SK-MEL-5 (cell line): ENCODE data around the gene SPRING1. TPM values are rescaled to one million over a fixed set of nuclear protein-coding genes. Genes with fewer than 3 reads are reported as not detected.

Experiments used
- DNase-seq: peaks from one replicate; pipeline ENCODE4 v3.0.0-alpha.2; 2016; ENCODE audit warnings: low read depth, low spot score
- in situ Hi-C: cut with HindIII; loops from 2 replicates; pipeline ENCODE4 v1.10.0; 2016; ENCODE audit warnings: low sequenced_read_pairs, high pct_unique_total_duplicates, low pct_unique_long_range_greater_than_20kb
- small RNA-seq, 2 experiments: library from RNA; depleted of rRNA; stranded (forward); fragments of <200 nt; gene quantifications; one replicate each; pipeline ENCODE3, GENCODE V24; 2014
- total RNA-seq: library from RNA; depleted of rRNA; stranded (reverse); fragments of >200 nt; shearing (Covaris generic); gene quantifications from 2 replicates; pipeline ENCODE4 v1.2.3, GENCODE V29; 2014; rRNA removed

Gene SPRING1
- total RNA-seq, 1 experiment from 2014 or later: 60.6 TPM

- no peak for DNase-seq
- in situ Hi-C loops: no loop called here
These were observed 43.0 kb downstream of the SPRING1 start for GRCh38 chr12:116694653-116695463.

- in situ Hi-C loops: no loop called here
- DNase-seq: no peak
These were observed 44.3 kb downstream of the SPRING1 start for GRCh38 chr12:116693286-116694227.

- no peak for DNase-seq
- in situ Hi-C loops: no loop called here
These were observed 45.3 kb downstream of the SPRING1 start for GRCh38 chr12:116692605-116693004.

GRCh38 chr12:116691636-116692035 lies 46.2 kb downstream of the SPRING1 start:
- in situ Hi-C loops: no loop called here
- DNase-seq: no peak

GRCh38 chr12:116691205-116691604 lies 46.7 kb downstream of the SPRING1 start:
- no peak for DNase-seq
- in situ Hi-C loops: no loop called here

GRCh38 chr12:116689979-116690744 lies 47.7 kb downstream of the SPRING1 start:
- DNase-seq: no peak
- in situ Hi-C loops: no loop called here

- DNase-seq: no peak
- in situ Hi-C loops: no loop called here
These were observed 48.3 kb downstream of the SPRING1 start for GRCh38 chr12:116689521-116689920.

Small RNAs within 50 kb of the gene (small RNA-seq; reads per million reads assigned to genes)
- gene RNU6-558P: 0 reads per million in 2 experiments

Other genes with a start within 250 kb of the SPRING1 start
- not detected in 2 replicates for gene MAP1LC3B2, start 178.7 kb downstream of the SPRING1 start, total RNA-seq
- 2.3 and 3.3 TPM in 2 replicates for gene RNFT2, start 246 bp upstream of the SPRING1 start, total RNA-seq
- gene HRK, start 143.4 kb upstream of the SPRING1 start, total RNA-seq: 11.1 and 11.9 TPM in 2 replicates
- gene FBXW8, start 172.9 kb upstream of the SPRING1 start, total RNA-seq: 14.2 and 15.6 TPM in 2 replicates